IMR-90 (cell line): ENCODE data around the gene MOAP1. TPM values are rescaled to one million over a fixed set of nuclear protein-coding genes. Genes with fewer than 3 reads are reported as not detected.

Source experiments
- ATAC-seq: fragments of 200-7000 bp; cut with Tn5 transposase; 2 replicates; pipeline ENCODE4 v1.9.1; 2020; ENCODE audit warnings: low read depth, mild to moderate bottlenecking, moderate library complexity
- BruUV-seq: library from RNA; stranded (reverse); fragments of 400-500 nt; replicated peaks from 2 replicates; lab custom pipeline; 2021; lab: Mats Ljungman, UMichigan
- CTCF ChIA-PET: fragments of 300-600 bp; formaldehyde crosslinking; extraction: SDS; loops from one replicate; lab custom pipeline; 2021; ENCODE audit warnings: antibody characterized with exemption; lab: Yijun Ruan, JAX
- POLR2A ChIA-PET: fragments of 300-600 bp; sonication (Branson Sonifier 250); formaldehyde crosslinking; loops from one replicate; lab custom pipeline; 2022; ENCODE audit warnings: antibody characterized with exemption; ENCODE audit not compliant: unreplicated experiment; lab: Charles Lee
- DNase-seq: peaks from one replicate; pipeline ENCODE4 v3.0.0; 2013
- H2AFZ ChIP-seq: replicated peaks from 2 replicates; pipeline ENCODE3; 2013; ENCODE audit warnings: low read length, mild to moderate bottlenecking; ENCODE audit not compliant: poor library complexity
- H2AK5ac ChIP-seq: 2 replicates; pipeline ENCODE4 v1.6.1; 2013; ENCODE audit warnings: low read depth, low read length, inconsistent platforms
- H2AK9ac ChIP-seq: replicated peaks from 2 replicates; pipeline ENCODE3; 2013; ENCODE audit warnings: mild to moderate bottlenecking, low read depth, low read length, moderate library complexity; ENCODE audit not compliant: poor library complexity
- H2BK120ac ChIP-seq: 2 replicates; pipeline ENCODE4 v1.6.1; 2013; ENCODE audit warnings: low read depth, low read length, inconsistent platforms
- H2BK15ac ChIP-seq: 3 replicates; pipeline ENCODE4 v1.6.1; 2013; ENCODE audit warnings: low read depth, low read length, inconsistent platforms
- H2BK20ac ChIP-seq: 2 replicates; pipeline ENCODE4 v1.6.1; 2013; ENCODE audit warnings: low read depth, mild to moderate bottlenecking, inconsistent platforms, low read length, moderate library complexity
- H2BK5ac ChIP-seq: 2 replicates; pipeline ENCODE4 v1.6.1; 2013; ENCODE audit warnings: mild to moderate bottlenecking, low read depth, low read length, inconsistent platforms; ENCODE audit not compliant: poor library complexity, severe bottlenecking
- H3K14ac ChIP-seq: replicated peaks from 2 replicates; pipeline ENCODE4 v1.6.1; 2013; ENCODE audit warnings: low read depth, low read length, inconsistent platforms
- H3K18ac ChIP-seq: 2 replicates; pipeline ENCODE4 v1.6.1; 2013; ENCODE audit warnings: low read depth, low read length, control low read depth
- H3K23ac ChIP-seq: 2 replicates; pipeline ENCODE4 v1.6.1; 2013; ENCODE audit warnings: low read depth, low read length, inconsistent platforms
- H3K27ac ChIP-seq: 2 replicates; pipeline ENCODE4 v1.5.1; 2013; ENCODE audit warnings: mild to moderate bottlenecking, control low read depth, low read length; ENCODE audit not compliant: insufficient read depth
- H3K27me3 ChIP-seq: 2 replicates; pipeline ENCODE4 v1.6.1; 2013; ENCODE audit warnings: low read length; ENCODE audit not compliant: control insufficient read depth, insufficient read depth
- H3K36me3 ChIP-seq: 2 replicates; pipeline ENCODE4 v1.6.1; 2013; ENCODE audit warnings: low read length, mixed read lengths; ENCODE audit not compliant: control insufficient read depth, insufficient read depth
- H3K4ac ChIP-seq: 2 replicates; pipeline ENCODE4 v1.6.1; 2013; ENCODE audit warnings: low read depth, low read length, inconsistent platforms
- H3K4me1 ChIP-seq: 2 replicates; pipeline ENCODE4 v1.6.1; 2013; ENCODE audit warnings: low read length, mixed read lengths; ENCODE audit not compliant: control insufficient read depth, insufficient read depth
- H3K4me2 ChIP-seq: 2 replicates; pipeline ENCODE4 v1.6.1; 2013; ENCODE audit warnings: low read depth, mild to moderate bottlenecking, control low read depth, low read length, moderate library complexity
- H3K4me3 ChIP-seq: 2 replicates; pipeline ENCODE4 v1.5.1; 2013; ENCODE audit warnings: low read depth, mild to moderate bottlenecking, control low read depth, low read length, moderate library complexity; ENCODE audit not compliant: insufficient read depth
- H3K56ac ChIP-seq: 2 replicates; pipeline ENCODE4 v1.6.1; 2013; ENCODE audit warnings: low read length, inconsistent platforms; ENCODE audit not compliant: insufficient read depth; ENCODE audit errors: extremely low read depth
- H3K79me1 ChIP-seq, 2 experiments: 2 replicates each; pipeline ENCODE4 v1.6.1; 2013; ENCODE audit warnings: low read length in 2 of 2, inconsistent platforms in 1 of 2, low read depth in 1 of 2
- H3K9ac ChIP-seq: 2 replicates; pipeline ENCODE4 v1.6.1; 2013; ENCODE audit warnings: low read depth, low read length, control low read depth
- H3K9me1 ChIP-seq: 2 replicates; pipeline ENCODE4 v1.6.1; 2013; ENCODE audit warnings: low read length, inconsistent platforms; ENCODE audit not compliant: insufficient read depth
- H3K9me3 ChIP-seq: 2 replicates; pipeline ENCODE4 v1.6.1; 2013; ENCODE audit warnings: low read length; ENCODE audit not compliant: control insufficient read depth, insufficient read depth
- H4K20me1 ChIP-seq: 2 replicates; pipeline ENCODE4 v1.6.1; 2013; ENCODE audit warnings: low read length, inconsistent platforms; ENCODE audit not compliant: insufficient read depth
- H4K5ac ChIP-seq: 2 replicates; pipeline ENCODE4 v1.6.1; 2013; ENCODE audit warnings: mild to moderate bottlenecking, low read depth, low read length, control low read depth
- H4K8ac ChIP-seq, 2 experiments: 2 replicates each; pipeline ENCODE4 v1.6.1; 2013; ENCODE audit warnings: low read depth in 2 of 2, low read length in 2 of 2, control low read depth in 1 of 2, inconsistent platforms in 1 of 2
- H4K91ac ChIP-seq: 2 replicates; pipeline ENCODE4 v1.6.1; 2013; ENCODE audit warnings: low read depth, low read length, inconsistent platforms; ENCODE audit not compliant: insufficient read depth
- CEBPB ChIP-seq: IDR thresholded peaks from 2 replicates; pipeline ENCODE4 v1.6.1; 2012; ENCODE audit warnings: low read depth, low read length, improper control_type of control experiment
- CHD1 ChIP-seq: IDR thresholded peaks from 2 replicates; pipeline ENCODE4 v1.6.1; 2012; ENCODE audit warnings: low read depth, low read length, improper control_type of control experiment
- FOS ChIP-seq: fragments of 150-350 bp; IDR thresholded peaks from 2 replicates; pipeline ENCODE4 v1.6.1; 2016; ENCODE audit warnings: low read depth, low read length
- MAFK ChIP-seq: IDR thresholded peaks from 2 replicates; pipeline ENCODE4 v1.6.1; 2012; ENCODE audit warnings: low read depth, low read length, improper control_type of control experiment
- RFX5 ChIP-seq: IDR thresholded peaks from 2 replicates; pipeline ENCODE4 v1.8.0; 2012; ENCODE audit warnings: low read depth, mild to moderate bottlenecking, low read length, moderate library complexity
- WGBS, 2 experiments: methylation state at CpG; one replicate each; pipeline versions ENCODE4 v1.1.5 to v1.1.7; 2013; ENCODE audit warnings: missing lambda C conversion rate in 2 of 2; ENCODE audit not compliant: insufficient read length in 1 of 2; ENCODE audit errors: extremely low coverage in 2 of 2; 5-methylcytosine and 5-hydroxymethylcytosine counted together
- dilution Hi-C: fragments of 300-500 bp; cut with HindIII; formaldehyde crosslinking; loops from one replicate; pipeline ENCODE4 v1.14.3; 2018; ENCODE audit warnings: low sequenced_read_pairs; ENCODE audit not compliant: unreplicated experiment
- in situ Hi-C: fragments of 300-500 bp; cut with MboI; formaldehyde crosslinking; loops from 3 replicates; pipeline ENCODE4 v1.14.3; 2019; ENCODE audit warnings: low sequenced_read_pairs, inconsistent platforms, mixed read lengths
- intact Hi-C: fragments of 100-400 bp; cut with micrococcal nuclease; formaldehyde crosslinking; loops from 2 replicates; pipeline ENCODE4 v1.10.0; 2022
- polyA plus RNA-seq, 3 experiments: library from polyadenylated mRNA; depleted of rRNA; stranded (reverse); fragments of >200 nt; gene quantifications; 2 replicates each; pipeline ENCODE4 v1.2.3, GENCODE V29; 2012; ENCODE audit warnings: low replicate concordance in 1 of 3
- total RNA-seq: library from RNA; depleted of rRNA; stranded (reverse); fragments of >200 nt; gene quantifications from 2 replicates; pipeline ENCODE4 v1.2.3, GENCODE V29; 2012

The MOAP1 gene
- total and polyA plus RNA-seq, 2 of the 4 experiments (the other 2 are of a cell fraction): 9.9 to 13.2 TPM

DNA sequence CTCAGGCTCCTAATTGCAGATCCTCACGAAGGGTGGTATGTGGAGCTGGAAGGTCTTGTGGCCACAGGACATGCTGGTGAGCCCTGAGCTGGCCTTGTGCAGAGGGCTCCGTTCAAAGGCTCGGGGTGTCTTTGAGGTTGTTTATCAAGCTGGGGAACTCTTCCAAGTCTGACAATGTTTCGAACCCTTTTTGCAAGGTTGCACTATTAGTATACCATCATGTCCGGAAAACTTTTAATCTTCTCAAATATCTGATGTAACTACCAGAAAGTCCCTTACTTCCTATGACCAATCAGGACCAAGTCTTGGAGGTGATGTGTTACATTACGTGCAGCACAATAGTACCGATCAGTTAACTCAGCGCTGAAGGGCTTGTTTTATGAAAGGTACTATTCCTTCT lies 43.9 kb upstream of the MOAP1 start:
- no peak overlapping the region for H3K56ac ChIP-seq
- ATAC-seq (no peak), DNase-seq (no peak)
- H3K27me3 ChIP-seq: no peaks in the 10 kb centered on the region
- no peaks in the 10 kb centered on the region for H4K20me1 ChIP-seq
- H3K9ac ChIP-seq: no peak overlapping the region
- no peak overlapping the region for H3K4me3 ChIP-seq
- ChIA-PET POLR2A (no interaction called here), CTCF (no interaction called here)
- no peak overlapping the region for H3K27ac ChIP-seq
- H2BK20ac ChIP-seq: no peak overlapping the region
- H3K9me3 ChIP-seq: no peaks in the 10 kb centered on the region
- H2BK5ac ChIP-seq: no peak overlapping the region
- H3K4me2 ChIP-seq: no peak overlapping the region
- H3K4me1 ChIP-seq: peaks cover 2% of the 10 kb centered on the region; the same call in 1 of the 2 replicates
- dilution Hi-C loops: no loop called here
- H3K4ac ChIP-seq: no peak overlapping the region
- no peak overlapping the region for H4K91ac ChIP-seq
- H2AK5ac ChIP-seq: no peak overlapping the region
- H2AFZ ChIP-seq: no peak overlapping the region
- H4K5ac ChIP-seq: no peak overlapping the region
- H3K79me1 ChIP-seq: no peaks in the 10 kb centered on the region
- no peak overlapping the region for H3K23ac ChIP-seq
- TF ChIP-seq CEBPB: no peak
- no peak for TF ChIP-seq RFX5
- no peak for TF ChIP-seq CHD1
- no peak for TF ChIP-seq FOS
- TF ChIP-seq MAFK: peak; percentile 55; the same call in 1 of the 2 replicates
- peaks cover 9% of the 10 kb centered on the region; the same call in 1 of the 2 replicates for H3K9me1 ChIP-seq
- in situ Hi-C loops: no loop called here
- H3K14ac ChIP-seq: no peak overlapping the region
- H2AK9ac ChIP-seq: no peak overlapping the region
- intact Hi-C loops: no loop called here
- WGBS, 2 experiments: no CpG with 5 or more reads among the region's 8 CpGs
- peaks cover 19% of the 10 kb centered on the region for H3K36me3 ChIP-seq
- no peak overlapping the region for H3K18ac ChIP-seq
- no peak overlapping the region for H2BK15ac ChIP-seq
- no TSS peak for BruUV-seq
- no peak overlapping the region for H4K8ac ChIP-seq
- no peak overlapping the region for H2BK120ac ChIP-seq
